ENCODE measurements around the gene NAGK. TPM values are rescaled to one million over a fixed set of nuclear protein-coding genes. Genes with fewer than 3 reads are reported as not detected.

The NAGK gene
- polyA plus RNA-seq, 1 donor (not counting 4 experiments of a cell fraction or from before 2014, with no cell fraction given): 61.5 TPM

- Histone ChIP-seq H3K36me3 (ENCODE audit: control insufficient read depth in 2 of 2, extremely low read depth in 1 of 2, insufficient read depth in 2 of 2, low read length in 2 of 2) (no peaks in the 10 kb centered on the region), H3K4me3 (ENCODE audit: control insufficient read depth in 2 of 3, extremely low read depth in 1 of 3, insufficient read depth in 2 of 3, low read depth in 1 of 3, low read length in 3 of 3) (no peak overlapping the region), H3K9ac (ENCODE audit: control insufficient read depth, extremely low read depth, insufficient read depth, low read length) (peak overlapping the region; percentile 20), H3K4me2 (ENCODE audit: control insufficient read depth, extremely low read depth, insufficient read depth, low read depth, low read length) (peak overlapping the region; percentile 45), H3K27ac (ENCODE audit: control insufficient read depth, insufficient read depth, low read length) (peak overlapping the region; percentile 27), H2AFZ (ENCODE audit: control insufficient read depth, low read length) (peak overlapping the region; percentile 73), H3K4me1 (ENCODE audit: control insufficient read depth, extremely low read depth, insufficient read depth, low read length) (peaks cover 25% of the 10 kb centered on the region), H3K79me2 (ENCODE audit: control insufficient read depth, insufficient read depth, low read length) (no peaks in the 10 kb centered on the region), H3K9me3 (ENCODE audit: control insufficient read depth, low read depth, low read length) (peaks cover 3% of the 10 kb centered on the region), H3K9me1 (ENCODE audit: control insufficient read depth, extremely low read depth, insufficient read depth, low read length) (no peaks in the 10 kb centered on the region), H3K27me3 (ENCODE audit: control insufficient read depth, extremely low read depth, insufficient read depth, low read length) (no peaks in the 10 kb centered on the region), H4K20me1 (ENCODE audit: control insufficient read depth, extremely low read depth, insufficient read depth, low read length) (no peaks in the 10 kb centered on the region)
- DNase-seq (ENCODE audit: low read depth, low spot score) (peak; percentile 42), FAIRE-seq (peak; percentile 87)
- TF ChIP-seq CTCF (optimal IDR thresholded peaks at IDR 0.05 in 1 of 3, IDR thresholded peaks at IDR 0.05 in 1 of 3, conservative IDR thresholded peaks at IDR 0.05 in 1 of 3; ENCODE audit: extremely low read depth in 1 of 3, insufficient read depth in 2 of 3, low read length in 3 of 3): no peak
- TF ChIP-seq EZH2 (IDR thresholded peaks at IDR 0.05; ENCODE audit: low read length): no peak
- dilution Hi-C loops (cut with MboI; ENCODE audit: extremely low pct_ligation_motif_present, low sequenced_read_pairs): no loop called here
Observed at GRCh38 chr2:71101656-71102055, 33.2 kb downstream of the NAGK start.

GRCh38 chr2:71102981-71103681 is 34.7 kb downstream of the NAGK start:
- Histone ChIP-seq H3K27me3 (ENCODE audit: control insufficient read depth, extremely low read depth, insufficient read depth, low read length) (no peaks in the 10 kb centered on the region), H3K79me2 (ENCODE audit: control insufficient read depth, insufficient read depth, low read length) (no peaks in the 10 kb centered on the region), H3K9ac (ENCODE audit: control insufficient read depth, extremely low read depth, insufficient read depth, low read length) (no peak overlapping the region), H4K20me1 (ENCODE audit: control insufficient read depth, extremely low read depth, insufficient read depth, low read length) (no peaks in the 10 kb centered on the region), H3K9me3 (ENCODE audit: control insufficient read depth, low read depth, low read length) (peaks cover 3% of the 10 kb centered on the region), H3K9me1 (ENCODE audit: control insufficient read depth, extremely low read depth, insufficient read depth, low read length) (no peaks in the 10 kb centered on the region), H3K4me3 (ENCODE audit: control insufficient read depth in 2 of 3, extremely low read depth in 1 of 3, insufficient read depth in 2 of 3, low read depth in 1 of 3, low read length in 3 of 3) (no peak overlapping the region), H3K27ac (ENCODE audit: control insufficient read depth, insufficient read depth, low read length) (peak overlapping the region; percentile 10), H3K4me2 (ENCODE audit: control insufficient read depth, extremely low read depth, insufficient read depth, low read depth, low read length) (no peak overlapping the region), H2AFZ (ENCODE audit: control insufficient read depth, low read length) (no peak overlapping the region), H3K36me3 (ENCODE audit: control insufficient read depth in 2 of 2, extremely low read depth in 1 of 2, insufficient read depth in 2 of 2, low read length in 2 of 2) (no peaks in the 10 kb centered on the region), H3K4me1 (ENCODE audit: control insufficient read depth, extremely low read depth, insufficient read depth, low read length) (peaks cover 25% of the 10 kb centered on the region)
- DNase-seq (ENCODE audit: low read depth, low spot score): peak; percentile 42
- dilution Hi-C loops (cut with MboI; ENCODE audit: extremely low pct_ligation_motif_present, low sequenced_read_pairs): no loop called here
- peak; percentile 74 for FAIRE-seq
- TF ChIP-seq EZH2 (IDR thresholded peaks at IDR 0.05; ENCODE audit: low read length) (no peak), CTCF (optimal IDR thresholded peaks at IDR 0.05 in 1 of 3, IDR thresholded peaks at IDR 0.05 in 1 of 3, conservative IDR thresholded peaks at IDR 0.05 in 1 of 3; ENCODE audit: extremely low read depth in 1 of 3, insufficient read depth in 2 of 3, low read length in 3 of 3) (no peak)

All from keratinocyte (primary cell).